ENCODE measurements around the gene GATC. TPM values are rescaled to one million over a fixed set of nuclear protein-coding genes. Genes with fewer than 3 reads are reported as not detected.
"Not testable (repeated sequence)": the region's sequence is repeated elsewhere in the genome, so short reads cannot be mapped to it uniquely, and the experiment has no call there.

The GATC gene
- total and polyA plus RNA-seq, 3 donors from 2014 or later: 10.8 to 20.9 (median 17.5) TPM

GRCh38 chr12:120480211-120480610 is 34.0 kb downstream of the GATC start:
- intact Hi-C loops (cut with DNase I; ENCODE audit: low total_unique reads): no loop called here
- no peaks in the 10 kb centered on the region for H3K9me3 ChIP-seq
- H3K27me3 ChIP-seq: no peaks in the 10 kb centered on the region
- TF ChIP-seq POLR2A (IDR thresholded peaks at IDR 0.05) (no peak), CTCF (IDR thresholded peaks at IDR 0.05) (no peak)
- H3K36me3 ChIP-seq (ENCODE audit: low read depth, missing control alignments): no peaks in the 10 kb centered on the region
- H3K4me3 ChIP-seq: no peak overlapping the region
- no peak for DNase-seq
- H3K27ac ChIP-seq: no peak overlapping the region
- 27 to 47% methylated on average over 1 of the region's 1 CpG for WGBS, 2 donors
- peaks cover 9% of the 10 kb centered on the region for H3K4me1 ChIP-seq

- peaks cover 7% of the 10 kb centered on the region for H3K4me1 ChIP-seq
- TF ChIP-seq POLR2A (IDR thresholded peaks at IDR 0.05) (no peak), CTCF (IDR thresholded peaks at IDR 0.05) (no peak)
- 92 to 95% methylated on average over 9 of the region's 9 CpGs for WGBS, 2 donors
Observed at GRCh38 chr12:120481022-120481767, 35.0 kb downstream of the GATC start.

GRCh38 chr12:120483621-120484020 is 37.4 kb downstream of the GATC start:
- 40 to 50% methylated on average over 1 of the region's 1 CpG for WGBS, 2 donors
- intact Hi-C loops (cut with DNase I; ENCODE audit: low total_unique reads): no loop called here

More at GRCh38 chr12:120481022-120481767, 35.0 kb downstream of the GATC start:
- intact Hi-C loops (cut with DNase I; ENCODE audit: low total_unique reads): no loop called here
- no peak overlapping the region for H3K4me3 ChIP-seq
- DNase-seq: no peak
- H3K36me3 ChIP-seq (ENCODE audit: low read depth, missing control alignments): no peaks in the 10 kb centered on the region
- no peaks in the 10 kb centered on the region for H3K27me3 ChIP-seq
- H3K27ac ChIP-seq: no peak overlapping the region
- no peaks in the 10 kb centered on the region for H3K9me3 ChIP-seq

GRCh38 chr12:120485961-120486881 is 40.0 kb downstream of the GATC start:
- Histone ChIP-seq H3K4me1 (peaks cover 38% of the 10 kb centered on the region), H3K9me3 (no peaks in the 10 kb centered on the region), H3K4me3 (no peak overlapping the region), H3K36me3 (ENCODE audit: low read depth, missing control alignments) (no peaks in the 10 kb centered on the region), H3K27me3 (no peaks in the 10 kb centered on the region), H3K27ac (peak overlapping the region in 1 of 2 donors; percentile 2)
- intact Hi-C loops (cut with DNase I; ENCODE audit: low total_unique reads): no loop called here
- no peak for DNase-seq
- TF ChIP-seq CTCF (IDR thresholded peaks at IDR 0.05) (no peak), POLR2A (IDR thresholded peaks at IDR 0.05) (no peak)
- WGBS, 2 donors: 63 to 73% methylated on average over 7 of the region's 7 CpGs

More at GRCh38 chr12:120483621-120484020, 37.4 kb downstream of the GATC start:
- no peak overlapping the region for H3K27ac ChIP-seq
- H3K4me1 ChIP-seq: peaks cover 19% of the 10 kb centered on the region
- TF ChIP-seq CTCF (IDR thresholded peaks at IDR 0.05): no peak
- no peak for TF ChIP-seq POLR2A (IDR thresholded peaks at IDR 0.05)
- no peaks in the 10 kb centered on the region for H3K9me3 ChIP-seq
- no peaks in the 10 kb centered on the region for H3K27me3 ChIP-seq
- no peaks in the 10 kb centered on the region for H3K36me3 ChIP-seq (ENCODE audit: low read depth, missing control alignments)
- H3K4me3 ChIP-seq: no peak overlapping the region
- DNase-seq: no peak

GRCh38 chr12:120487552-120487951 is 41.3 kb downstream of the GATC start:
- intact Hi-C loops (cut with DNase I; ENCODE audit: low total_unique reads); H3K27me3 ChIP-seq; H3K4me3 ChIP-seq; H3K36me3 ChIP-seq (ENCODE audit: low read depth, missing control alignments); H3K9me3 ChIP-seq: not testable (repeated sequence)
- 30 to 57% methylated on average over 7 of the region's 7 CpGs for WGBS, 2 donors
- Histone ChIP-seq H3K27ac (peak overlapping the region; percentile 16 to 83), H3K4me1 (peaks cover 43% of the 10 kb centered on the region)
- peak; percentile 83 for DNase-seq
